ENCODE results near the gene CELF5. TPM values are rescaled to one million over a fixed set of nuclear protein-coding genes. Genes with fewer than 3 reads are reported as not detected.
A peak's percentile ranks its signal among the peaks of the same experiment; 100 is the strongest.

Gene CELF5
- total RNA-seq, 1 donor from 2014 or later, result 0.49 TPM

DNA sequence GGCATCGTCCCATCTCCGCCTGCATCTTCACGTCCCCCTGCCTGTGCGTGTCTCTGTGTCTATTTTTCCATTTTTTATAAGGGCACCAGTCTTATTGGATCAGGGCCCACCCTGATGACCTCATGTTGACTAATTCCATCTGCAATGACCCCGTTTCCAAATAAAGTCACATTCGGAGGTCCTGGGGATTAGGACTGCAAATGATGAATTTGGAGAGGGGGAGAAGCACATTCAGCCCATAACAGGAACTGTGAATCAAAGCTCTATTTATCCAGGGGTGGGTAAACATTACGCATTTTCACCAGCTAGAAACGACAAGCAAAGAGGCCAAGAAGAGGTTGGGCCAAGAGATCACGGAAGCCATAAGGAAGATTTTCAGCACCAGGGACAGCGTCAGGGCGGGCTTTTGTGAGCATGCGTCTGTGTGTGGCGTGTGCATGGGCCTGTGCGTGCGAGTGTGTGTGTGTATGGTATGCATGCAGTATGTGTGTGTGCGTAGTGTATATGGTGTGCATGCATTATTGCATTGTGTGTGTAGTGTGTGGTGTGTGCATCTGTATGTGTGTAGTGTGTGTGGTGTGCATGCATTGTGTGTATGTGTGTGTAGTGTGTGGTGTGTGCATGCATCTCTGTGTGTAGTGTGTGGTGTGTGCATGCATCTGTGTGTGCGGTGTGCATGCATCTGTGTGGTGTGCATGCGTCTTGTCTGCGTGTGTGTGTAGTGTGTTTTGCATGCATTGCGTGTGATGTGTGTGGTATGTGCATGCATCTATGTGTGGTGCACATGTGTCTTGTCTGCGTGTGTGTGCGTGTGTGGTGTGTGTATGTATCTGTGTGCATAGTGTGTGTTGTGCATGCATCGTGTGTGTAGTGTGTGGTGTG lies 19.6 kb downstream of the CELF5 start:
- peak; percentile 42 for DNase-seq (ENCODE audit: low spot score)

DNA sequence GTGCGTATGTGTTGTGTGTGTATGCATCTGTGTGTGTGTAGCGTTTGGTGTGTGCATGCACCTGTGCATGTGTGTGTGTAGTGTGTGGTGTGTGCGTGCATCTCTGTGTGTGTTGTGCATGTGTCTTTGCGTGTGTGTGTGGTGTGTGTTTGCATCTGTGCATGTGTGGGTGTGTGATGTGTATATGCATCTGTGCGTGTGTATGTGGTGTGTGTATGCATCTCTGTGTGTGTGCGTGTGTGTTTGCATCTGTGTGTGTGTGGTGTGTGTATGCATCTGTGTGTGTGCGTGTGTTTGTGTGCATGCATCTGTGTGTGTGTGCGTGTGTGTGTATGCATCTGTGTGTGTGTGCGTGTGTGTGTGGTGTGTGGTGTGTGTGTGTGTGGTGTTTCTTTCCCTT lies 20.6 kb downstream of the CELF5 start:
- no peak for DNase-seq (ENCODE audit: low spot score)

DNA sequence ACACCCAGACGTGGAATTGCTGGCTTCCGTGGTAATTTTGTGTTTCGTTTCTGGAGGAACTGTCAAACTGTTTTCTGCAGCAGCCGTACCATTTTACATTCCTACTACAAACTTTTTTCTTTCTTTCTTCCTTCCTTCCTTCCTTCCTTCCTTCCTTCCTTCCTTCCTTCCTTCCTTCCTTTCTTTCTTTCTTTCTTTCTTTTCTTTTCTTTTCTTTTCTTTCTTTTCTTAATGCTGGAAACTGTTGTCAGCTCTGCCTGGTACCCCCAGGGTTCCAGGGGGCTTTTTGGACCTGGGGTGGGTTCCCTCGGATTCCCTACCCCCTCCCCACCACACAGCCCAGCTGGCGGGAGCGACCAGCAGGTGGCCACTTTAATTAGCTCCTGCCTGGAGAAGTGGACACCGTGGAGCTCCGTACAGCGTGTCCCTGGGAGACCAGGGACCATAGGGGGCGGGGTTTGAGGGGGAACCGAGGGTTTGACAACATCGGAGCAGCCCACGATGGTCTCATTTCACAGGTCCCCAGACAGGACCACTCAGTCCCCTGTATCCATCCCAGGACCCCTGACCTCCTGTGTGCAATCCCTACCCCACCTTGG lies 24.4 kb downstream of the CELF5 start:
- no peak for DNase-seq (ENCODE audit: low spot score)

GRCh38 chr19:3249408-3249807 lies 24.9 kb downstream of the CELF5 start:
- no peak for DNase-seq (ENCODE audit: low spot score)

DNA sequence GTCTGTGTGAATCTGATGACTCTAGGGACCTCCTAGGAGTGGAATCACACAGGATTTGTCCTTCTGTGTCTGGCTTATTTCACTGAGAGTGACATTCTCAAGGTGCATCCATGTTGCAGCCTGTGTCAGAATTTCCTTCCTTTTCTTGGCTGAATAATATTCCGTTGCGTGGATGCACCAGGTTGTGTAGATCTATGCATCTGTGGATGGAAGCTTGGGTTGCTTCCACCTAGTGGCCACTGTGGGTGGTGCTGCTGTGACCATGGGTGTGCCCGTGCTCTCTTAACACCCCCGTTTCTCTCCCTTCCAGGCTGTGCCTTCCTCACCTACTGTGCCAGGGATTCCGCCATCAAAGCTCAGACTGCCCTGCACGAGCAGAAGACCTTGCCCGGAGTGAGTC lies 26.2 kb downstream of the CELF5 start:
- no peak for DNase-seq (ENCODE audit: low spot score)

GRCh38 chr19:3251229-3251628 lies 26.8 kb downstream of the CELF5 start:
- DNase-seq (ENCODE audit: low spot score), result no peak

DNA sequence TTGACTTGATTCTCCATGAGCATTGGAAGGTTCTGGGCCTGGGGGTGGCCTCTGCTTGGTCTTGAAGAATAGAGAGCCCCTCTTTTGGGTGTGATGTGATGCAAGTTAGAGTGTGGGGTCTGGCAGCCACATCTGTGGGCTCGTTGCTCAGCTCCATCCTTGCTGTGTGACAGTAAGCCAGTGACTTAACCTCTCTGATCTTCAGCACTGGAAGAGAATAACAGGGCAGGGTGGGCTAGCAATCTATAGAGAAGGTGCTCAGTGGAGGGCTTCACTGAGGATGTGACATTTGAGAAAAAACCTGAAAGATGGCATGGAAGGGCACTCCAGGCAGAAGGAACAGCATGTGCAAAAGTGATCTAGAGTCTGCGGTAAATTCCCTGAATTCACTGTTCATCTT lies 28.2 kb downstream of the CELF5 start:
- no peak for DNase-seq (ENCODE audit: low spot score)

- DNase-seq (ENCODE audit: low spot score), result no peak
Observed at GRCh38 chr19:3253270-3253669, 28.8 kb downstream of the CELF5 start.

- DNase-seq (ENCODE audit: low spot score), result no peak
Observed at GRCh38 chr19:3254520-3254919, 30.1 kb downstream of the CELF5 start.

DNA sequence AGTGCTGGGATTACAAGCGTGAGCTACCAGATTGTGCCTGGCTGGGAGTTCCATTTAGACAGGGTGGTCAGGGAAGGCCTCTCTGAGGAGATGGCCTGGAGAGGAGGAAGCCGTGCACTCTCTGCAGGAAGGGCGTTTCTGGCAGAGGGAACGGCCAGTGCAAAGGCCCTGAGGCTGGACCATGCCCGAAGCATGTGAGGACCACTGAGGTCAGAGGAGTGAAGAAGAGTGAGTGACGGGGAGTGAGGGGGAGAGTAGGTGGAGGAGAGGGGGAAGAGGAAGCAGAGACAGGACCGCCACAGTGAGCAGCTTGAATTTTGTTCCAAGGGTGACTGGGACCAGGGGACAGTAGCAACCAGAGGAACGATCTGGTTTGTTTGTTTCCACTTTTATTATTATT lies 32.6 kb downstream of the CELF5 start:
- no peak for DNase-seq (ENCODE audit: low spot score)

- no peak for DNase-seq (ENCODE audit: low spot score)
Observed at GRCh38 chr19:3262362-3262761, 37.9 kb downstream of the CELF5 start.

GRCh38 chr19:3263866-3264265 lies 39.4 kb downstream of the CELF5 start:
- no peak for DNase-seq (ENCODE audit: low spot score)

- no peak for DNase-seq (ENCODE audit: low spot score)
Observed at GRCh38 chr19:3265432-3265831, 41.0 kb downstream of the CELF5 start.

GRCh38 chr19:3266092-3266693 lies 41.7 kb downstream of the CELF5 start:
- DNase-seq (ENCODE audit: low spot score), result no peak

GRCh38 chr19:3266792-3267514 lies 42.5 kb downstream of the CELF5 start:
- no peak for DNase-seq (ENCODE audit: low spot score)

- DNase-seq (ENCODE audit: low spot score), result no peak
Observed at GRCh38 chr19:3268326-3268725, 43.9 kb downstream of the CELF5 start.

- DNase-seq (ENCODE audit: low spot score), result no peak
Observed at GRCh38 chr19:3268763-3269162, 44.3 kb downstream of the CELF5 start.

- no peak for DNase-seq (ENCODE audit: low spot score)
Observed at GRCh38 chr19:3269916-3270671, 45.6 kb downstream of the CELF5 start.

- no peak for DNase-seq (ENCODE audit: low spot score)
Observed at GRCh38 chr19:3270902-3271301, 46.4 kb downstream of the CELF5 start.

DNA sequence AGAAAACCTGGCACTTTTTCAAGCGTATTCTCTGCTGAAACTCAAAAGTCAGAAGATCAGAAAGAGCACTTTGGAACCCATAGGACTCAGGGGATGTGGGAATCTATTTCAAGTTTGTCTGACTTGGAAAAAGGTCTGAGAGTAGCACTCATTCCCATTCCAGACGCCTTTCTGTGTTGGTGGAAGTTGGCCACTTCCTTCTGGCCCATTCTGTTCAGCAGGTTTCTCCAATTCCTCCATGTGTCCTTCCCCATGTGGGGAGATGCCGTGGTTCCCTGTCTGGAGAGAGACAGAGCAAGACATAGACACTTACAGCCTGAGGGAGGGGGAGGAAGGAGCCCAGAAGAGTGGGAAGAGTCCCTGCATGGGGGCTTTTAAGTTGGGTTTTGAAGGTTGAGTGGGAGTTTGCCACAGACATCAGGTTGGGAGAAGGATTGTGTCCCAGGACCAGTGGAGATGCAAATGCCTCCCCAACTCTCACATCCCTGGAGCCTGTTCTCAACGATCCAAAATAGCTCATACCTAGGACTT lies 48.0 kb downstream of the CELF5 start:
- no peak for DNase-seq (ENCODE audit: low spot score)

- DNase-seq (ENCODE audit: low spot score), result no peak
Observed at GRCh38 chr19:3272952-3273351, 48.5 kb downstream of the CELF5 start.
